Rectal smooth muscle tissue (tissue), 1 donor: Measurements from ENCODE around the gene INHBA.

Experiments used
- H3K27ac ChIP-seq: one replicate; pipeline ENCODE4 v1.7.0; 2013; ENCODE audit warnings: low read depth, low read length, inconsistent platforms
- H3K27me3 ChIP-seq: one replicate; pipeline ENCODE4 v1.7.0; 2013; ENCODE audit warnings: low read length; ENCODE audit not compliant: control insufficient read depth, insufficient read depth
- H3K36me3 ChIP-seq: one replicate; pipeline ENCODE4 v1.7.0; 2013; ENCODE audit warnings: low read length; ENCODE audit not compliant: control insufficient read depth, insufficient read depth
- H3K4me1 ChIP-seq: one replicate; pipeline ENCODE4 v1.7.0; 2013; ENCODE audit warnings: low read length; ENCODE audit not compliant: control insufficient read depth, insufficient read depth
- H3K4me3 ChIP-seq: one replicate; pipeline ENCODE4 v1.7.0; 2013; ENCODE audit warnings: low read length
- H3K9ac ChIP-seq: one replicate; pipeline ENCODE4 v1.7.0; 2013; ENCODE audit warnings: low read length

The INHBA gene

GRCh38 chr7:41656366-41656765, 46.5 kb downstream of the INHBA start:
- Histone ChIP-seq H3K27ac (no peak overlapping the region), H3K4me1 (no peaks in the 10 kb centered on the region)

GRCh38 chr7:41655426-41655825, 47.5 kb downstream of the INHBA start:
- Histone ChIP-seq H3K4me1 (no peaks in the 10 kb centered on the region), H3K4me3 (no peak overlapping the region), H3K9ac (no peak overlapping the region), H3K36me3 (no peaks in the 10 kb centered on the region), H3K27ac (no peak overlapping the region), H3K27me3 (no peaks in the 10 kb centered on the region)

More at GRCh38 chr7:41656366-41656765, 46.5 kb downstream of the INHBA start:
- no peaks in the 10 kb centered on the region for H3K36me3 ChIP-seq
- no peak overlapping the region for H3K9ac ChIP-seq
- H3K4me3 ChIP-seq, result no peak overlapping the region
- no peaks in the 10 kb centered on the region for H3K27me3 ChIP-seq

GRCh38 chr7:41652267-41652666, 50.6 kb downstream of the INHBA start:
- Histone ChIP-seq H3K27me3 (no peaks in the 10 kb centered on the region), H3K4me3 (no peak overlapping the region), H3K36me3 (no peaks in the 10 kb centered on the region), H3K4me1 (no peaks in the 10 kb centered on the region), H3K27ac (no peak overlapping the region), H3K9ac (no peak overlapping the region)

- Histone ChIP-seq H3K36me3 (no peaks in the 10 kb centered on the region), H3K4me3 (no peak overlapping the region), H3K27me3 (no peaks in the 10 kb centered on the region), H3K27ac (no peak overlapping the region), H3K9ac (no peak overlapping the region), H3K4me1 (no peaks in the 10 kb centered on the region)
These were observed 54.4 kb downstream of the INHBA start for GRCh38 chr7:41648501-41648900.

GRCh38 chr7:41643616-41644015, 59.3 kb downstream of the INHBA start:
- H3K9ac ChIP-seq, result no peak overlapping the region
- no peaks in the 10 kb centered on the region for H3K27me3 ChIP-seq
- no peak overlapping the region for H3K27ac ChIP-seq
- H3K4me1 ChIP-seq, result no peaks in the 10 kb centered on the region
- H3K4me3 ChIP-seq, result no peak overlapping the region
- no peaks in the 10 kb centered on the region for H3K36me3 ChIP-seq

- no peaks in the 10 kb centered on the region for H3K27me3 ChIP-seq
- no peak overlapping the region for H3K9ac ChIP-seq
- no peak overlapping the region for H3K4me3 ChIP-seq
- H3K4me1 ChIP-seq, result no peaks in the 10 kb centered on the region
- no peak overlapping the region for H3K27ac ChIP-seq
- H3K36me3 ChIP-seq, result no peaks in the 10 kb centered on the region
These were observed 61.2 kb downstream of the INHBA start for GRCh38 chr7:41641665-41642014.

- H3K4me1 ChIP-seq, result no peaks in the 10 kb centered on the region
- H3K36me3 ChIP-seq, result no peaks in the 10 kb centered on the region
- H3K27me3 ChIP-seq, result no peaks in the 10 kb centered on the region
- H3K9ac ChIP-seq, result no peak overlapping the region
- no peak overlapping the region for H3K4me3 ChIP-seq
- no peak overlapping the region for H3K27ac ChIP-seq
These were observed 61.8 kb downstream of the INHBA start for GRCh38 chr7:41641011-41641664.

GRCh38 chr7:41640487-41640886, 62.4 kb downstream of the INHBA start:
- Histone ChIP-seq H3K4me3 (no peak overlapping the region), H3K9ac (no peak overlapping the region), H3K27me3 (no peaks in the 10 kb centered on the region), H3K4me1 (no peaks in the 10 kb centered on the region), H3K36me3 (no peaks in the 10 kb centered on the region), H3K27ac (no peak overlapping the region)

- no peaks in the 10 kb centered on the region for H3K36me3 ChIP-seq
- no peaks in the 10 kb centered on the region for H3K27me3 ChIP-seq
- no peak overlapping the region for H3K27ac ChIP-seq
- H3K9ac ChIP-seq, result no peak overlapping the region
- no peaks in the 10 kb centered on the region for H3K4me1 ChIP-seq
- H3K4me3 ChIP-seq, result no peak overlapping the region
These were observed 65.8 kb downstream of the INHBA start for GRCh38 chr7:41637049-41637448.
